NCI-H146 treated with DMSO at 0.1 percent for 48 hours (cell line): ENCODE data around the gene SGSM2.

Experiments used
- DNase-seq: peaks from one replicate; lab custom pipeline; 2025; ENCODE audit not compliant: unreplicated experiment; lab: John Stamatoyannopoulos, UW

Gene SGSM2

GRCh38 chr17:2384439-2385127 is 47.3 kb downstream of the SGSM2 start:
- no peak for DNase-seq

DNA sequence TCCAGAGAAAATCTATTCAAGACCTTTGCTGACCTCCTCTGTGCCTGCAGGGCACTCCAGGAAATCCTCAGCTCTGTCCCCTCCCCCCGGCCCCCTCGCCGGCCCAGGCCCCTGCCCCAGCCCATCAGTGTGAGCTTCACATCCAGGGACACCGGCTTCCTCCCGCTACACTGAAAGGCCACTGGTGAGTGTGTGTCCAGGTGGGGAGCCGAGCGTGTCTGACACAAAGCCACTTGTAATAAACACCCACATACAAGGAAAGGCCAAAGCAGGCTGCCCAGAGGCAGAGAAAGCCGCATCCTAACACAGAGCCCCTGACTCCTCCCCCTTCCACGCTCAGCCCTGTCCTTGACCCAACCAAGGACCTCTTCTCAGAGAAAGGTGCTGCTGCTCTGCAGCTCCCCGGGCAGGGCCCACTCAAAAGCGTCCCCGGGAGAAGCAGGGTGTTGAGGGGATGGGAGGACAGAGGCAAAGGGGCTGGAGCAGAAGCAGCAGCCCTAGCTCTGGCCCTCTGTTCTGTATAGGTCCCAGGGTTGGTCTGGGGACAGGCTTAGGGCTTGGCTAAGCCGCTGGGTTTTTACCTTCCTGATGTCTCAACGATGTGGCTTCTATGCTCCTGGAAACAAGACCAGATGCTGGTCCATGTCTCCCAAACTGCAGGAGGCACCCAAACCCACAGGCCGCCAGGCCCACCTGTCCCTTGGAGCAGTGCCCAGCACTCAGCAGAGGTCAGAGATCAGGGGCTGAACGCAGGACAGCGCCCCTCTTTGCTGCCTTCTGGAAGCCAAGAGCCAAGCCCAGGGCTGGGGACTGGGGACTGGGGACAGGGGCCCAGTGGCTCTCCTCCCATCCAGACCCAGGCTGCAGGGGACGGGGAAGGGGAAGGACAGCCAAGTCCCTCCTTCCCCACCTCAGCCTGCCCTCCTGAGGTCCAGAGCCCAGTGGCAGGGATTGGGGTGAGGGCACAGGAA is 48.2 kb downstream of the SGSM2 start:
- DNase-seq: no peak

- no peak for DNase-seq
Measured at GRCh38 chr17:2386400-2387085, 49.2 kb downstream of the SGSM2 start.

DNA sequence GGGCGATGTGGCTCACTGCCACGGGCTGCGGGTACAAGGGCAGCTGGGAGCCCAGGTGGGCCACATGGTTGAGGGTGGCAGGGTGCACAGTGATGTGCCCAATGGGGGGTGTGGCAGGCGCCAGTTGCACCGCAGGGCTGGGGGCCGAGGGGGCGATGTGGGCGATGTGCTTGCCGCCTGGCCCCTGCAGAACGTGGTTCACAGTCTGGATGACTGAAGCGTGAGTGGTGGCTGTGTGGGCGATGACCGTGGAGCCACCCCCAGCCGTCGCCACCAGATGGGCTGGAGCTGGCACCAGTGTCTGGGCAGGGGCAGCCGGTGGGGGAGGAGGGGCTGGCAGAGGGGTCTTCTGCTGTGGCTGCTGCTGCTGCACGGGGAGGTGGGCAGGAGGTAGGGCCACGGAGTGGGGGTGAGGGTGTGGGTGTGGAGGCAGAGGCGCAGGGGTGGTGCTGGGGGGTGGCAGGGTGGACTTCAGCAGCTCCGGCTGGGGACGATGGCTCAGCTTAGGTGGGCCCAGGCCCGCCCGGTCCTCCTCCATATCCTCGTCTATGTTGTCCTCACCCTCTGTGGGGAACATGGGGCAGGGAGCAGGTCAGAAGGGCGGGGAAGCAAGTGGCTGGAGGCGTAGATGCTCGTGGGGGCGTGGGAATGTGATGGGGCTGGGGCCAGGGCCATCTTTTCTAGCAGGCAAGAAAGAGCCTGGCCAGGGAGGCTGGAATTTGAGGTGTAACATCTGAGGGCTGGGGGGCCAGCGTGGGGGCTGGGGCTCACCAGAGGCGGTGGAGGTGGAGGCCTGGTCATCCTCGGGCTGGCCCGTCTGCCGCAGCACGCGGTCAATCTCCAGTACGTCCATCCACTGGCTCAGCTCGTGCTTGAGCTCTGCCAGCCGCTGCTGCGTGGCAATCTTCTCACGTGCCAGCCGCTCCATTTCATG is 50.1 kb downstream of the SGSM2 start:
- DNase-seq: no peak

GRCh38 chr17:2388020-2388682 is 50.9 kb downstream of the SGSM2 start:
- no peak for DNase-seq

- DNase-seq: no peak
Measured at GRCh38 chr17:2388683-2389055, 51.4 kb downstream of the SGSM2 start.

DNA sequence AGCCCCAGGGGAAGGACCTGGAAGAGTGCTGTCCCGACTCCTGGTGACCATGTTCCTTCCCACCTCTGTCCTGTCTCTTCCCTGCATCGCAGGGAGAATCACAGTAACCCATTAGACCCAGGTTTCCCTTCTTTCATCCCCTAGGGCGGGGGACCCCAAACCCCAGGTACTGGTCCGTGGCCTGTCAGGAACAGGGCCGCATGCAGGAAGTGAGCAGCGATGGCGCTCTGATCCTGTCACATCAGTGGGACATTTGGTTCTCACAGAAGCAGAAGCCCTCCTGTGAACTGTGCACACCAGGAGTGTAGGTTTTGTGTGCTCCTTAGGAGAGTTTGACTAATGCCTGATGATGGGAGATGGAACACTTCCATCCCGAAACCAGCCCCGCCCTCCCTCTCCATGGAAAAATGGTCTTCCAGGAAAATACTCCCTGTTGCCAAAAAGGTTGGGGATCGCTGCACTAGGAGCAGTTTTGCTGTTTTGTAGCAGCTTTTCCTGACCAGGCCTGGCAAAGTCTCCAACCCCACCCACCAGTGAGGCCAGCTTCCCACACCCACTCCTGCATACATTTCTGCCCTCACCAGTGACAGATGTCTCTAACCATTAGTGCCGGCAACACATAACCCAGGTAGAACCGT is 53.0 kb downstream of the SGSM2 start:
- DNase-seq: no peak

DNA sequence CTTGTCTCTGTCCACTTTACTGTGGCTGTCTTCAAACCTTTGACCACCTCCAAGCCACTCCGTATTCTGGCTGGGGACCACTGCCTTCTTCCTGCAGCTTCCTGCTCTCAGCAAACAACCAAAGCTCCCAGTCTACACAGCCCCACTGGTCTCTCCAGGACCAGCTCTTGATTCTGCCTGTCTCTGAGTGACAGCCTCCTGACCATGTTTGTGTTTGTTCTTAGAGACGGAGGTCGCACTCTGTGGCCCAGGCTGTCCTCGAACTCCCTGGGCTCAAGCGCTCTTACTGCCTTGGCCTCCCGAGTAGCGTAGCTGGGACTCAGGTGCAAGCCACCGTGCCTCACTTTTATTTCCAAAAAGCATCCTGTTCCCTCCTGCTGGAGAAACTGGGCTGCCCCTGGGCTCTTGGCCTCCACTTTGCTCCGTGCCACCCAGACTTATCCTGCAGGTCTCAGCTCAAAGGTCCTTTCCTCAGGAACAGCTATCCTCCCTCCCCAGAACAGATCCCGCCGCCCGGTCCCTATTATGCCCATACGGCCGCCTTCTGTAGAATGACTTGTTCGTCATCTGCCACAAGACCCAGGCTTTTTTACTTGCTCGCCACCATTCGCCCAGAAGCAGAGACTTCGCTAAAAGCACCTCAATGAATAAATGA is 54.4 kb downstream of the SGSM2 start:
- no peak for DNase-seq

GRCh38 chr17:2392252-2393173 is 55.2 kb downstream of the SGSM2 start:
- peak; percentile 84 for DNase-seq

DNA sequence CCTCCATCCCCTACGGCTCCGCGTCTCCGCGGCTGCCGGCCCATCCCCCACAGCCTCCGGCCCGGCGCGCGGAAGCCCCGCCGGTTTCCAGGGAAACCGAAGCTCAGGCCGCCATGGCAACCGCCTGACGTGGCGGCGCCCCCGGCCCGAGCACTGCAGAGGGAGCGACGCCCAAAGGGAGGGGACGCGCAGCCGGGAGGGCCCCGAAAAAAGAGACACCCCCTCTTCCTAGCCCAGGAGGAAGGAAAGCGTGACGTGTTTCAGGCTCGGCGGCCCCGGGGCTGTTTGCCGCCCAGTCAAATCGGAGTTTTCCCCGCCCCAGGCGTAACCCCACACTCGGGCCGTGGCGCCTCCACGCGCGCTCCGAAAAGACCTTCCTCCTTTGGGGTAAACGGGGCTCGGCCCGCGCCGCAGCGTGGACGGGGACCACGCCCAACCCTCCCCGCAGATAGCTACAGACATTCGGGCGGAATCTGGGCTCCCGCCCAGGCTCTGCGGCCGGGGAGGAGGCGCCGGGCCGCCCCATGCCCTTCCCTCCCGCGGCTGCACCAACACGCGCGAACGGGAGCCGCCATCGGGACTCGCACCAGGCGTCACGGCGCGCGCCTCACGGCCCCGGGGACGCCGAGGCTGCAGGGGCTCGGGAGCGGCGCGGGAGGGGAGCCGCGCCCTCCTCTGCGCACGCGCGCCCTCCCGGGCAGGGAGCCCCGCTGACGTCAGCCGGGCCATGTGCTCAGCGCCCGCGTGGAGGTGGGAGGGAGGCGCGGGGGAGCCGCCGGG is 56.1 kb downstream of the SGSM2 start:
- DNase-seq: peak; percentile 67

DNA sequence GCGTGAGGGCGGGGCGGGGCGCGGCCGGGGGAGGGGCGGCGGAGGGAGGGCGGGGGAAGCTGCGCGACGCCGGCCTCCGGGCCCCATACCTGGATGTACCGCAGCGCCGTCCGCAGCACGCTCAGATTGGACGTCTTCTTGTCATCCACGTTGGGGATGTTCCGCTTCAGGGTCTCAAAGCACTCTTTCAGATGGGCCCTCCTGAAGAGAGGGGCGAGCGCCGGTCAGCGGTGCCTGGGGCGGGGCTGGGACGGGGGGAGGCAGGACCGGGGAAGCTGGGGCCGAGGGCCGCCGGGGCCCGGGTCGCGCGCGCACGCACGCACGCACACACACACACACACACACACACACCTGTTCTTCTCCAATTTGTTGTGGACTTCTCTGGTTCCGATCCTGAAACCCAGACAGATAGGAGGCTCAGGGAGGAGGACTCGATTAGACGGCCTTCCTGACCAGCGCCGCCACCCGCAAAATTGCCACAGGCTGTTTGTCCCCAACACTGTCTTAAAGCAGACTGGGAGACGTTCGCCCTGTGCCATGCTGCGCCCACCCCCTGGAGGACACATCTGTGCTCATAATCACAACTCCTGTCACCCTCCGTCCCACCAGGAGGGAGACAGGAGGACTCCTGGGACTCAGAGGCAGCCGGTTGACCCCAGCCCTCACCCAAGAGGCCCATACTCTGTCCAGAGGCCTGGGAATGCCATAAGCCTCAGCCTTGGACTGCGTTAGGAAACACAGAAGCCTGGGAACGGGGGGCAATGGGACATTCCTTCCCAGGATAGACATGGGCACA is 56.9 kb downstream of the SGSM2 start:
- DNase-seq: no peak

- DNase-seq: no peak
Measured at GRCh38 chr17:2394775-2395201, 57.5 kb downstream of the SGSM2 start.

DNA sequence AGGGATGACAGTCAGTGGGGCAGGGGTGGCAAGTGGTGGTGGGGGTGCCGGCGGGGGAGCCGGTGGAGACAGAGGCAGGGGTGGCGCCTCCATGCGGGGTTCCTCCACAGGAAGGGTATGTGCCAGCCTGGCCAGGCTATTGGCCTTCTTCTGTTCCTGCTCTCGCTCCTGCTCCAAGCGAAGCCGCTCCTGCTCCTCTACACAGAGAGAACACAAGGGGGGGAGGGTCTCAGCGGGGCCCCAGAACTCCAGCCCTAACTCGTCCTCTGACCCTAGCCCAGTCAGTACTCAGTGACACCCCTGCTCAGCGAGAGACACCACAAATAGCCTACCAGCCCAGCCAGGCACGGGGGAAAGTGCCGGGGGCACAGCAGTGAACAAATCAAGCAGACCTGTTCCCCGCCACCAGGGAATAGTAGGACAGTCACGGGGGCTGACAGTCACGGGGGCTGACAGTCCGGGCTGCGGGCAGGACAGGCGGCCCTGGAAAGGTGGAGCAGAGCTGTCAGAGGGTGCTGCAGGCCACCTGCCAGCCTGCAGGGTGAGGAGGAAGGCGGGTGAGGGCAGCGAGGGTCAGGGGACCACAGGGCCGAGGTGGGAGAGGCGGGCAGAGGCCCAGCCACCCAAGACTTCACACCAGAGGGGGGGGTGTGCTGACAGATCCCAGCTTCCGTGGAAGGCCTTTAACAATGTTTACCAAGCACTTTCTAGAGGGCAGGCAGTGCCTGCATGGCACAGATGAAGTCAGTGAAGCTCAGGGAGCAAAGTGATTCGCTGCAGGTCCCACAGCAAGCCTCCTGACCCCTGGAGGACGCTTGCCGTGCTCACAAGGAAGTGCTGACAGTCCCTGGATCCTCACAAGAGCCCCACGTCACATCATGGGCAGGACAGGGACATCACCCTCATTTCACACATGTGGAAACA is 58.2 kb downstream of the SGSM2 start:
- no peak for DNase-seq

DNA sequence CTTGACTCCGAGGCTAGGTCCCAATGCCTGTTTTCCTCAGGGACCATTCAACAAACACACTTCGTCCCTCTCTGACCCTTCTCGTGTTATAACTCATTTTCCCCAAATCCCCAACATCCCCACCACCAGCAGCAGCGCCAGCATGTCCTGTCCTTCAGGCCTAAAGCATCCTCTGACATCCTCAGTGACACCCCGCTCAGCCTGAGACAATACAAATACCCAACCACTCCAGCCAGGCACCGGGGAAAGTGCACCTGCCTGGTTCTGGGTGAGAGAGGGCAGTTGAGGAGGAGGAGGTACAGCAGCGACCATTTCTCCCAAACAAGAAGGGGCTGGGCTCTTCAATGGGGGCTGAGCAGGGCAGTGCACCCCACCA is 58.9 kb downstream of the SGSM2 start:
- no peak for DNase-seq

DNA sequence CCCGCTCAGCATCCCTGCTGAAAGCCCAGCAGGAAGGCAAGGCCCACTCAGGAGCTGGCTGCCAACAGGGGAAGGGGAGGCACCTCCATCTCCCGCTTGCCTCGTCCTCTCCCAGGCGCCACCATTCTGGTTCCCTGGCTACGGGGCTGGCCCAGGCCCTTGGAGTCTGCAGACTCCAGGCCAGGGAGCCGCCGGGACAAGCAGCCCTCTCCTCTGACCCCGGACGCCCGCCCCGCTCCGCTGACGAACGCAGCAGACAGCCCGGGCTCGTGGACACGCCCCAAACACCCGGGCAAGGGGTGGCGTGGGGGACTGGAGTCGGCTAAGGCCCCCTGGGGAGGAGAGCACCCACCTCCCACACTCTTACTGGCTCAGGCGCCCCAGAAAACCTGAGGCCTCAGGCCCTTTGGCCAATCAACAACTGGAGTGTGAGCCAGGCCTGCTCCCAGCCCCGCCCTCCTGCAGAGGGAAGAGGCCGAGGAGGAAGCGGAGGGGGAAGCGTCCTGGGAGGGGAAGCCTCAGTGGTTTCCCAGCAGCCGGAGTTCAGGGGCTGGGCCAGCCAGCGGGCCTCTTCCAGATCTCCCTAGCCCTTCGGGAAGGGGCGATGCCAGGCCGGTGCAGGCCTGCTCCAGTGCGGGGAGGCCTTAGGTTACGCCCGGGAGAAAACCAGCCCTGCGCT is 59.4 kb downstream of the SGSM2 start:
- no peak for DNase-seq
